Spleen (tissue), 7 donors: ENCODE data around the gene PPIG.

Experiments used
- POLR2A ChIP-seq, 3 donors: fragments of 450-650 bp; IDR thresholded peaks; one replicate each; pipeline ENCODE4 v1.5.1; 2017; ENCODE audit warnings: antibody characterized with exemption in 3 of 3, mild to moderate bottlenecking in 1 of 3
- TF ChIP-seq, protein P1 (sequence below), 11 experiments: fragments of 200-600 bp in 7 of 11; fragments of 450-650 bp in 4 of 11; sonication (generic) in 4 of 11; IDR thresholded peaks in 8 of 11; conservative IDR thresholded peaks in 3 of 11; 1 replicate in 7 of 11; 2 replicates in 4 of 11; pipeline versions ENCODE4 v1.4.0 to v1.8.0; 2016 to 2021; ENCODE audit warnings: antibody characterized with exemption in 11 of 11, inconsistent platforms in 4 of 11, mild to moderate bottlenecking in 1 of 11
- donor health status: DM: no; HTN: no; CAD: no; lungs with moderate emphysema.
- donor health status: DM: no; HTN: no; CAD: no.
- donor health status: DM: no; HTN: no; CAD: no.

GRCh38 chr2:169565686-169566085, 18.5 kb upstream of the PPIG start:
- TF ChIP-seq, protein P1, sequence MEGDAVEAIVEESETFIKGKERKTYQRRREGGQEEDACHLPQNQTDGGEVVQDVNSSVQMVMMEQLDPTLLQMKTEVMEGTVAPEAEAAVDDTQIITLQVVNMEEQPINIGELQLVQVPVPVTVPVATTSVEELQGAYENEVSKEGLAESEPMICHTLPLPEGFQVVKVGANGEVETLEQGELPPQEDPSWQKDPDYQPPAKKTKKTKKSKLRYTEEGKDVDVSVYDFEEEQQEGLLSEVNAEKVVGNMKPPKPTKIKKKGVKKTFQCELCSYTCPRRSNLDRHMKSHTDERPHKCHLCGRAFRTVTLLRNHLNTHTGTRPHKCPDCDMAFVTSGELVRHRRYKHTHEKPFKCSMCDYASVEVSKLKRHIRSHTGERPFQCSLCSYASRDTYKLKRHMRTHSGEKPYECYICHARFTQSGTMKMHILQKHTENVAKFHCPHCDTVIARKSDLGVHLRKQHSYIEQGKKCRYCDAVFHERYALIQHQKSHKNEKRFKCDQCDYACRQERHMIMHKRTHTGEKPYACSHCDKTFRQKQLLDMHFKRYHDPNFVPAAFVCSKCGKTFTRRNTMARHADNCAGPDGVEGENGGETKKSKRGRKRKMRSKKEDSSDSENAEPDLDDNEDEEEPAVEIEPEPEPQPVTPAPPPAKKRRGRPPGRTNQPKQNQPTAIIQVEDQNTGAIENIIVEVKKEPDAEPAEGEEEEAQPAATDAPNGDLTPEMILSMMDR (IDR thresholded peaks at IDR 0.05 in 8 of 11, conservative IDR thresholded peaks at IDR 0.05 in 3 of 11), result no peak
- no peak for TF ChIP-seq POLR2A (IDR thresholded peaks at IDR 0.05)
